Hematopoietic multipotent progenitor cell (in vitro differentiated cells): ENCODE measurements around the gene DCUN1D2. TPM values are rescaled to one million over a fixed set of nuclear protein-coding genes. Genes with fewer than 3 reads are reported as not detected.
A peak's percentile ranks its signal among the peaks of the same experiment; 100 is the strongest.
"Not testable (repeated sequence)": the region's sequence is repeated elsewhere in the genome, so short reads cannot be mapped to it uniquely, and the experiment has no call there.

ENCODE experiments used
- DNase-seq, 3 donors: peaks; one replicate each; pipeline ENCODE4 v3.0.0-alpha.2; 2011 to 2015; ENCODE audit warnings: low read depth in 2 of 3, low spot score in 2 of 3
- total RNA-seq: library from RNA; depleted of rRNA; stranded (reverse); fragments of >200 nt; gene quantifications from one replicate; pipeline ENCODE4 v1.2.3, GENCODE V29; 2012

The DCUN1D2 gene
- total RNA-seq, 1 donor = 7.3 TPM

DNA sequence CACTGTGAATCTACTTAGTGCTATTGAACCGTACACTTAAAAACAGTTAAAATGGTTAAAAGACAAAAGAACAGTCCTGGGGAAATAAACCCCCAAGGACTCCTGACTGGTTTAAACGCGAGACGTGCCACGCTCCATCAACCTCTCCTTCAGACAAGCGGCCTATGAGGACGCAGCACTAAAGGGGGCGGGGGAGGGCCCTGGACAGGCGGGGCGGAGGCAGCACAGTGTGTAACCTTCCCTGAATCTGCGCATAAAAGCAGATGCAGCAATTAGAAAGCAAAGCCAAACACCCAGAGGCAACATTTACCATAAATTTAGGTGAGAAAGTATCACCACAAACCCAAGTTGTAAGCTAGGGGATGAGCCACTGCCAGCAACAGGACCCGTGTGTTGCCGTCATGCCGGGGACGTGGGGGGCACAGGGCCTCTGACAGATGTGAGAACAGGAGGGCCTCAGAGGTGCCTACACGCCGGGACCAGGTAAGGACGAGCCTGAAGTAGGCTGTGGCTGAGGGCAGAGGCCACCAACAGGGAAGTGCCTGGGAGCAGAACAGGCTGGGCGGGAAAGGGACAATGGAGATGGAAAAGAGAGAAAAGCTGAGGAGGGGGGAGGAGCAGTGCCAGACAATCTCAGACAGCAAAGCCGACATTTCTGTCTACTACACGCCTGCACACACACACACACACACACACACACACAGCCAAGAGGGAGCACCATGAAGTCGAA is 21.9 kb downstream of the DCUN1D2 start:
- DNase-seq = no peak

GRCh38 chr13:113468029-113468428 is 22.5 kb downstream of the DCUN1D2 start:
- no peak for DNase-seq

DNA sequence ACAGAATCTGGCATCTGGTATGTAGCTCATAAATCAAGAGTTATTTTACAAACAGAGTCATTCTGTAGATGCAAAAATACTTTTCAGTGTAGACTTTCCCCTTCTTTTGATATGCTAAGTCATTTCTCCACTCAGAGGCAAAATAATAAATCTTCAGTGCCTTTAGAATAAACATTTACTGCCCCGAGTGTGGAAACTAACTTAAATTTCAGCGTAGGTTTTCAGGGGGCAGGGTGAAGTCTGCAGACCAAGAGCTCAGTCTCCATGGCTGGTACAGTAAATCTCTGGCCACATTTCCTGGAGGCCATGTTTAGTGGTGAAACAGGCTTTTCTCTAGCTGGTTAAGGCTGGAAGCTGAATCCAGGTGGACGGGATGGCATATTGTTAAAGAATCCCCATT is 24.1 kb downstream of the DCUN1D2 start:
- DNase-seq = no peak

DNA sequence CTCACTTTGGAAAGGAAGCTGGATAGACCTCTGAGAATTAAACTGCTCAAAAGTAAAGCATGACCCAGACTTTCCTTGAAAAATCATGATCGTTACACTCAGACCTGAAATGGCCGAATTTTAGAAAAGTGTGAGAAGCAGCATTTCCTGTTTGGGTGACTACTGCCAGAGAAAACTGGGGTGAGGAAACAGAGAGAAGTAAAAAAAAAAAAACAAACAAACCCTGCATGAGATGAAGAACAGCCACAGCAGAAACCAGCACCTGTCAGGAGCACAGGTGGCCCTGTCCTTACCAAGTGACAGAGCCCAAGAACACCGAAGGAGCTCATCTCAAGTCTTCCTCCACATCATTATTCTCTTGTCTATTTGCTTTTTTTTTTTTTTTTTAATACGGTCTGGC is 25.2 kb downstream of the DCUN1D2 start:
- no peak for DNase-seq

DNA sequence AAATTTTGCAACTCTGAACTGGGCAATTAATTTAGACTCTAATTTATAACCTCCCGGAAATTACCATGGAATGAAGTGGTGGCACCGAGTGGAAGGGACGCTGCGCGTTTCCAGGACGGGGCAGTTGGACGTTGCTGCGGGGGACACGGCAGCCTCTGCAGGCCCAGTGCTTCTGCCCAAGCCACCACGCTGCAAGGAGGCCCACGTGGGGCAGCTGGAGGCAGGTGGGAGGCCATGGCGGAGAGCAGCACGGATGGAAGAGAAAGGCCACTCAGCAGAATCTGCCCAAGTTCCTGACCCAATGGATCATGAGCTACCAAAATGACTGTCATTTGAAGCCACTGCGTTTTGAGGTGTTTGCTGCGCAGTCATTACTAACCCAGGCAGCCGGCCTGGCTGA is 26.0 kb downstream of the DCUN1D2 start:
- no peak for DNase-seq

DNA sequence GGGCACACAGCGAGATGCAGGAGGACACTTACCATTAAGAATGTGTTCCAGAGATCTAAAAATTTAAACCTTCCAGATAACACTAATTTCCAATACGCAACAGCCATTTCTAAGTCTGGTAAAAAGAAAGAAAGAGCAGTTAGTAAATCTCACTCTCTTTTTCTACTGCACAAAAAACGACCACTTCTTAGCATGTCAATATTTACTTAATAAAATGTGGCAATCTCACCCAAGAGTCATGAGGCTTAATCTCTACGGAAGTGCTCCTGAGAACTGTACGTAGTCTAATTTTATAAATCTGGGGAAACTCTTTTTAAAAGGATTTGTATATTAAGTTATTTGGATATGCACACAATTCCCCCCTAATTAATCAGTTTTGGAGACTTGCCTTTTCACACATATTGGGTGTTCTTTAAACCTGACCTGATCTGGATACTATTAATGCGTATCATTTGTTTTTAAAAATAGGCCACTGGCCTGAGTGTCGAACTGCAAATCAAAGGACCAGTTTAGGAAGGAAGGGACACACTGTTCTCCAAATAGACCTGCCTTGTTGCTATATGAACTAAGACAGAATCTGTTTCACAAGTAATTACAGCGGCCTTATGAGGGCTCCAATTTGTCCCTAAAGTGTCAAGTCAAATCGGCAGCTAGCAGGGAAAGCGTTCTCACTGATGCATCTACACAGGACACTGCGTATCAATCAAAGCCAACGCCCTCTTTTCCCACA is 29.3 kb downstream of the DCUN1D2 start:
- no peak for DNase-seq

- no peak for DNase-seq
These were observed 29.9 kb downstream of the DCUN1D2 start for GRCh38 chr13:113460599-113460998.

GRCh38 chr13:113460064-113460555 is 30.4 kb downstream of the DCUN1D2 start:
- no peak for DNase-seq

DNA sequence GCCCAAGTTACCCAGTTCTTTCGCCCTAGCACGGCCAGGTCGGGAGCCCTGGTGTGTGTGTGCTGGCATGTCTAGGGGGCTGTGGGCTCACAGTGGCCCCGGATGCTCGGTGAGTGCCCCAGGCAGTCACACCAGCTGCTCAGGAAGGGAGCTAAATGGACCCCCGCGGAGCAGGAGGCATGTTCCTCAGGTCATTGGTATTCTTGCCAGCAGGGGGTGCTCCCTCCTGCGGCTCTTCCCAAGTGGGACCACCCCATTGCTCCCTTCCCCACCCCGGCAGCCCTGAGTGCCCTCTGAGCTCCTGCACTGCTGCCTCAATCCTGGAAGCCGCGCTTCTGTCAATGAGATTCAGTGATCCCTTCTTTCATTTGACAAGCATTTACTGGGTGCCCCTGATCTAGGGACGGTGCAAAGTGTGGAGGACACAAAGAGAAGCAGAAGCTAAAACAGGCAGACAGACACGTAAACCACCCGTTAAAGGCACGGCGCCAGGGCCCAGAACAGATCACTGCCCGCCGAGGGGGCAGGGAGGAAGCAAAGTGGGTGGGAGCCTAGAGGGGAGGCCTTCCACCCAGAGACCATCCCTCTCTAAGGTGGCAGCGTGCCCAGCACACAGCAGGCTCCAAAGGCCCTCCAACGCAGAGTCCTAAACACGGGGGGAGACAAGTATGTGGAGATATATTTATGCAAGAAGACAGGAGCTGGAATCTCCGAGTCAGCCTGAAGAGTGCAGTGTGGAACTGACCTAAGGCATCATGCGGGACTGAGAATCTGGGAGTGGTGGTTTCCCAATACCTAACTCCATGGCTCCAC is 32.1 kb downstream of the DCUN1D2 start:
- peak in 2 of 3 donors; percentile 31 to 50 for DNase-seq

GRCh38 chr13:113457510-113457909 is 33.0 kb downstream of the DCUN1D2 start:
- no peak for DNase-seq

DNA sequence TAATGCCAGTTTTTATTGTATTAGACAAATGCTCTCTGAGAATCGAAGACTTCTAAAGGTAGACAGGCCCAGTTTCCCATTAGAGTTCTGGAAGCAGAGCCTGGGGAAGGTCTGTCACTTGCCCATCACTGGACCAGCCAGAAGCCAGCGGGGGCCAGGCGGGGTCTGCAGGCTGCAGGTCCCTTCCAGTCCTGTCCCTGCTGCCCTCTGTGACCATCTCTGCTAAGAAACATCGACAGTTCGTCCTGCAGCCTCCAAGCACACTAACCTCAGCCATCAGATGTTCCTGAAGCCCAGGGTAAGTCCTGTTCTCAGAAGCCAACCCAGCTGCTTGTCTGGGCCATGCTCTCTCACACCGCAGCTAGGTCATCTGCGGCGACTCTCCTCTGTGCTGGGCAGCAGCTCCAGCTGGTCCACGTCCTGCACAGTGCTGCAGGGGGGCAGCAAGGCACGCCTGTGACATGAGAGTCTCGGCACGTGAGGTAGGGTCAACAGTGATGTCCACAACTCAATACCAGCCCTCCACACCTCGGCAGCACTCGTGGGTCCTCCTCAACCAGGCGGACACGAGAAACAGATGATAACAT is 34.3 kb downstream of the DCUN1D2 start:
- DNase-seq = no peak

DNA sequence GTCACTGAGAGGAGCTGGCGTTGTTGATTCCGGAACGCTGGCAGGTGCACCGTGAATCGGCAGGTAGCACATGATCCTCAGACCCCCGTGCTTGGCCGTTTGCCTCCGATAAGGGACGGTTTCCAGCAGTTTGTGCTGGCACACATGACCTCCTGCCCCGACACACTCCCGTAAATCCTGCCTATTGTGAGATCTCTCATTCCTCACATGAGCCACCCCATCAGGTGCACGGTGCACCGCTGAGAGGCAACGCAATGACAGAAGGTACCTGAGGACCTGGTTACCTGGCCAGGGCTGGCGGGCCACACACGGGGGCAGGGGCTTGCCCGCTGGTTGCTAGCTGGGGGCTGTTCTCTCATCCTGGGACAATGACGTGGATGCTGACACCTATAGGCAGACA is 35.1 kb downstream of the DCUN1D2 start:
- DNase-seq = no peak

DNA sequence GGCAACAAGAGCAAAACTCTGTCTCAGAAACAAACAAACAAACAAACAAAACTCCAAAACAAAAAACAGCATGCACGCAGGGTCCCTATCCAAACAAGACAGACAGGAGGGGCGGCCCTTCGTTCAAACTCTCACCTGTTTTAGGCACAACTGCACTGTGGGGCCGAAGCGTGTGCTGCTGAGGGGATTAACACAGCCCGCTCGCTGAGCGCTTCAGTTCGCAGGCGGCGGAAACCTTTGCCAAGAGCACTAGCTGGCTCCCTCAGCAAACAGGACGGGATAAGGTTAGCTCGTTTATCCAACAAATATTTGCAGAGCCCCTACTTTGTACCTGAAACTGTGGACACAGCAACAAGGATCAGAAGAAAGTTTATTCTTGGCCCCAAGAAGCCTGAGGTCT is 35.6 kb downstream of the DCUN1D2 start:
- DNase-seq = no peak

DNA sequence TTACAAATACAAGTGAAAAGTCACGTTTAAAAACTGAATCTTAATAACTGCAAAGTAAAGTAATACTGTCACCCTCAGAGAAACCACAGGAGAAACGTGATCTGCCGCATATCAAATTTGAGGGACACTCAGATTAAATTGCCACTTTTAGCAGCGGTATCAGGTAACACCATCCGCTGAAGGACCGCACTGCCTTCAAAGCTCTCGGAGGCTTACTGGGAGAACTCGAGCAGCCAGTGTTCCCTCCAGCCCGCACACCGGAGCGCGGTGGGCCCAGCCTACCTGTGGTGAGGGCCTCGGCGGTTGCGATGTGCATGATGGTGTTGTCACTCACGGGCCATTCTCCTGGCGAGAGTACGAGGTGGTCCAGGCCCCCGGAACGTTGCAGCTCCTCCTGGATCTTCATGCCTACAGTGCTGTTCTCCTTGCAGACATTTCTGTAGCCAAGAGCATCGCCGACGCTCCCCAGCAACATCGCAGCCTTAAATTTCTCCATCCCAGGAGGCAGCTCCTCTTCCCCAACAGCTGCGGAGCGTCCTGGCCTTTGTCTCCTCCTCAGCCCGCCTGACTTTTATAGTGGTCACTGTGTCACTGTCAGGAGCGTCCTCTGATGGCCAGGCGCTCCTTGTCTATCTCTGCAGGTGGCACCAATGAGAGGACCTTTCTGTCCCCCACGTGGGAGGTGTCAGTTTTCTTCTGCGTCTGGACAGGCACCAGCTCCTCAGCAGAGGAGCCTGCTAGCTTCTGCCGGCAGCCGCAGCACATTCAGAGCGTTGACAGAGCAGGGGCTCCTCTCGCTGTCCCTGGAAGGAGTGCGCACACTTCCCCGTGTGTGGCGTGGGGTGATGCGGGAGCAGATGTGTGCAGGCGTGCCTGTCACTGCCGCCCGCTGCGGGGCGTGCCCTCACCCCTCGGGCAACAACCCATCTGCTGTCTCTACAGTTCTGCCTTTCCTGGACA is 37.3 kb downstream of the DCUN1D2 start, which contains the start of gene ADPRHL1:
Gene ADPRHL1 (minus strand): TSS at position 547 of the 960 bp plus-strand sequence. CDS start 51 bp downstream, at position 496.
- no peak for DNase-seq

- no peak for DNase-seq
These were observed 38.0 kb downstream of the DCUN1D2 start for GRCh38 chr13:113452466-113452865.

DNA sequence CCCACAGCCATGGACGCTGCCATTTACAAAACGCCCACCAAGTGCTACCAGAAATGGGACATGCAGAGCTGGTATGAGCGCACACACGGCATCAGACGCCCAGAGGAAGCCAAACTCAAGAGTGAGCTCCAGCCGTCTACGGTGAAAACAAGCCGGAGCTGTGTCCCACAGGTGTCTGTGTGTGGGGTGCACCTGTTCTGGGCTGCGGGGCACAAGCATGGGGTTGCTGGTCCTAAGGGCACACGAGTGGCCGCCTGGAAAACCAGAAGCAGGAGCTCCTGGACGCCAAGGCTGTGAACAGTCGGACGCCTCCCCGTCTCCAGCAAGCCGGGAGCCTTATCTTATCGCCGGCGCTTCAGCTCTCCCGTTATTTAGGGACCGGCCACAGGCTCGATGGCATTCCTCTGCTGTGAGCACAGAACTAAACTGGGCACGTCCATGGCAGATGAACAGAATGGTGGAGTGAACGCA is 38.5 kb downstream of the DCUN1D2 start:
- no peak for DNase-seq

- DNase-seq = not testable (repeated sequence)
These were observed 39.5 kb downstream of the DCUN1D2 start for GRCh38 chr13:113450861-113451620.

GRCh38 chr13:113450348-113450744 is 40.2 kb downstream of the DCUN1D2 start:
- DNase-seq = not testable (repeated sequence)
